ENCODE results near the gene SLC5A7. TPM values are rescaled to one million over a fixed set of nuclear protein-coding genes. Genes with fewer than 3 reads are reported as not detected.

The SLC5A7 gene
- total RNA-seq, 1 experiment from 2014 or later = not detected

GRCh38 chr2:107988108-107988507, 1.8 kb downstream of the SLC5A7 start:
- POLR2A ChIA-PET = no interaction called here
- DNase-seq (ENCODE audit: low read depth, low spot score) (no peak), ATAC-seq (no peak)
- H3K9me3 ChIP-seq (ENCODE audit: control insufficient read depth, insufficient read depth, low read depth, low read length) = no peaks in the 10 kb centered on the region
- 0 out of 2 replicates have a peak, but pooled peaks cover 3% of the 10 kb centered on the region for H3K4me1 ChIP-seq (ENCODE audit: control insufficient read depth, insufficient read depth, low read length)
- peaks cover 15% of the 10 kb centered on the region for H3K27me3 ChIP-seq (ENCODE audit: control insufficient read depth, insufficient read depth, low read length)
- H3K27ac ChIP-seq (ENCODE audit: low read length) = no peak overlapping the region
- in situ Hi-C loops (cut with HindIII; ENCODE audit: low pct_unique_long_range_greater_than_20kb, low sequenced_read_pairs) = no loop called here
- CTCF ChIA-PET = no interaction called here
- intact Hi-C loops (cut with micrococcal nuclease; ENCODE audit: unreplicated experiment) = no loop called here
- BruUV-seq (replicated peaks) = no TSS peak
- TF ChIP-seq TCF7L2 (IDR thresholded peaks at IDR 0.05; ENCODE audit: low read depth, low read length) (no peak), POLR2AphosphoS5 (IDR thresholded peaks at IDR 0.05; ENCODE audit: low read depth, low read length) (no peak), REST (IDR thresholded peaks at IDR 0.05; ENCODE audit: insufficient read depth in 1 of 2, low read depth in 2 of 2, low read length in 1 of 2) (no peak), SIN3A (IDR thresholded peaks at IDR 0.05; ENCODE audit: borderline replicate concordance, insufficient read depth, low read depth, low read length) (no peak), CTCF (IDR thresholded peaks at IDR 0.05) (no peak)
- no peaks in the 10 kb centered on the region for H3K36me3 ChIP-seq (ENCODE audit: control insufficient read depth, insufficient read depth, low read length)
- no peak overlapping the region for H3K4me3 ChIP-seq (ENCODE audit: low read depth in 2 of 2, low read length in 2 of 2)

DNA sequence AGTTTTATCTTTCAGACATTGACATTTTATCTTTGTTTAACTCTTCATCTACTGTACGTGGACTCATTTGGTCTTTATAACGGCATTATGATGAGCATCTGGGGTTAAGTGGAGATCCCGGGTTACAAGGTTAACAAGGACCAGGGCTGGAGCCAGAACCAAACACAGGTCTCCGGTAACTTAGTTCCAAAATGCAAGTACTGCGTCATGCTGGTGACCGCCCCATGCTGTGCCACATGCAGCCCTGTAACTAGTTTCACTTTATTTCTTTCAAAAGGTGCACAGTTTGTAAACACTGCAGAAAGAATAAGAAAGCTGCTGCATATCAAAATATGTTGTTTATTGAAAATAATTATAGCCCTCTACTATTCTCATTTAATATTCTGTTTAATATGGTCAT, 3.1 kb downstream of the SLC5A7 start:
- in situ Hi-C loops (cut with HindIII; ENCODE audit: low pct_unique_long_range_greater_than_20kb, low sequenced_read_pairs) (no loop called here), intact Hi-C loops (cut with micrococcal nuclease; ENCODE audit: unreplicated experiment) (no loop called here)
- H3K27ac ChIP-seq (ENCODE audit: low read length) = no peak overlapping the region
- no peaks in the 10 kb centered on the region for H3K36me3 ChIP-seq (ENCODE audit: control insufficient read depth, insufficient read depth, low read length)
- ATAC-seq (no peak), DNase-seq (ENCODE audit: low read depth, low spot score) (no peak)
- H3K4me3 ChIP-seq (ENCODE audit: low read depth in 2 of 2, low read length in 2 of 2) = peak overlapping the region in 1 of 2 experiments; percentile 16; a peak in 1 of 4 replicates
- TF ChIP-seq TCF7L2 (IDR thresholded peaks at IDR 0.05; ENCODE audit: low read depth, low read length) = no peak
- TF ChIP-seq SIN3A (IDR thresholded peaks at IDR 0.05; ENCODE audit: borderline replicate concordance, insufficient read depth, low read depth, low read length) = no peak
- no peak for TF ChIP-seq POLR2AphosphoS5 (IDR thresholded peaks at IDR 0.05; ENCODE audit: low read depth, low read length)
- no peak for TF ChIP-seq CTCF (IDR thresholded peaks at IDR 0.05)
- no peak for TF ChIP-seq REST (IDR thresholded peaks at IDR 0.05; ENCODE audit: insufficient read depth in 1 of 2, low read depth in 2 of 2, low read length in 1 of 2)
- H3K27me3 ChIP-seq (ENCODE audit: control insufficient read depth, insufficient read depth, low read length) = peaks cover 15% of the 10 kb centered on the region
- BruUV-seq (replicated peaks) = no TSS peak
- H3K9me3 ChIP-seq (ENCODE audit: control insufficient read depth, insufficient read depth, low read depth, low read length) = no peaks in the 10 kb centered on the region
- ChIA-PET POLR2A (no interaction called here), CTCF (no interaction called here)
- H3K4me1 ChIP-seq (ENCODE audit: control insufficient read depth, insufficient read depth, low read length) = 0 out of 2 replicates have a peak, but pooled peaks cover 3% of the 10 kb centered on the region
